ENCODE results near the gene CTNNA3. TPM values are rescaled to one million over a fixed set of nuclear protein-coding genes. Genes with fewer than 3 reads are reported as not detected.

Gene CTNNA3
- total RNA-seq, 1 donor: not detected

DNA sequence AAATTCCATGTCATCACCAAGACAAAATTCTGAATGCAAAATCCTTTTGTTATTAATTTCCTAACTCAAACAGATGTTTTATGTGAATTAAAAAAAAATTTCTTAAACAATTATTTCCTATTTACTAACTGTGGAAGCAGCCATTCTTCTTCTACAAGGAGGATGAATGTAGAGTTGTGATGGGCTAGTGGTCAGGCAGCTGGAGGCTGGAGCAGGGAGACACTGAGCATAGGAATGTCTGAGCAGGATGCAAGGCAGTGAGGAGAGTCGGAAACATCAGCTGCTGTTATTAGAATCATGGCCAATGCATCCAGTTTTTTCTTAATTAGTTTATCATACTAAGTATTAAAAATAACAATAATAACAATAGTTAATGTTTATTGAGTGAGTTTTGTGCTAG is 872.7 kb downstream of the CTNNA3 start:
- H3K4me2 ChIP-seq (ENCODE audit: insufficient read depth, low read length): no peak overlapping the region
- H3K27ac ChIP-seq (ENCODE audit: low read depth, low read length): no peak overlapping the region
- peaks cover 8% of the 10 kb centered on the region for H3K4me1 ChIP-seq (ENCODE audit: insufficient read depth, low read length)
- H2AFZ ChIP-seq (ENCODE audit: low read length): no peak overlapping the region
- H3K9me3 ChIP-seq (ENCODE audit: low read depth, low read length): no peaks in the 10 kb centered on the region
- H3K79me2 ChIP-seq (ENCODE audit: insufficient read depth, low read length): no peaks in the 10 kb centered on the region
- no peaks in the 10 kb centered on the region for H4K20me1 ChIP-seq (ENCODE audit: insufficient read depth, low read length)
- no peak overlapping the region for H3K4me3 ChIP-seq (ENCODE audit: insufficient read depth, low read length)
- no peaks in the 10 kb centered on the region for H3K36me3 ChIP-seq (ENCODE audit: insufficient read depth, low read length)
- DNase-seq (ENCODE audit: insufficient read length, low spot score, missing footprints): no peak
- H3K27me3 ChIP-seq (ENCODE audit: insufficient read depth, low read length): no peaks in the 10 kb centered on the region
- TF ChIP-seq, protein P1, sequence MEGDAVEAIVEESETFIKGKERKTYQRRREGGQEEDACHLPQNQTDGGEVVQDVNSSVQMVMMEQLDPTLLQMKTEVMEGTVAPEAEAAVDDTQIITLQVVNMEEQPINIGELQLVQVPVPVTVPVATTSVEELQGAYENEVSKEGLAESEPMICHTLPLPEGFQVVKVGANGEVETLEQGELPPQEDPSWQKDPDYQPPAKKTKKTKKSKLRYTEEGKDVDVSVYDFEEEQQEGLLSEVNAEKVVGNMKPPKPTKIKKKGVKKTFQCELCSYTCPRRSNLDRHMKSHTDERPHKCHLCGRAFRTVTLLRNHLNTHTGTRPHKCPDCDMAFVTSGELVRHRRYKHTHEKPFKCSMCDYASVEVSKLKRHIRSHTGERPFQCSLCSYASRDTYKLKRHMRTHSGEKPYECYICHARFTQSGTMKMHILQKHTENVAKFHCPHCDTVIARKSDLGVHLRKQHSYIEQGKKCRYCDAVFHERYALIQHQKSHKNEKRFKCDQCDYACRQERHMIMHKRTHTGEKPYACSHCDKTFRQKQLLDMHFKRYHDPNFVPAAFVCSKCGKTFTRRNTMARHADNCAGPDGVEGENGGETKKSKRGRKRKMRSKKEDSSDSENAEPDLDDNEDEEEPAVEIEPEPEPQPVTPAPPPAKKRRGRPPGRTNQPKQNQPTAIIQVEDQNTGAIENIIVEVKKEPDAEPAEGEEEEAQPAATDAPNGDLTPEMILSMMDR (IDR thresholded peaks at IDR 0.05; ENCODE audit: extremely low read depth, low read depth, low read length): no peak

DNA sequence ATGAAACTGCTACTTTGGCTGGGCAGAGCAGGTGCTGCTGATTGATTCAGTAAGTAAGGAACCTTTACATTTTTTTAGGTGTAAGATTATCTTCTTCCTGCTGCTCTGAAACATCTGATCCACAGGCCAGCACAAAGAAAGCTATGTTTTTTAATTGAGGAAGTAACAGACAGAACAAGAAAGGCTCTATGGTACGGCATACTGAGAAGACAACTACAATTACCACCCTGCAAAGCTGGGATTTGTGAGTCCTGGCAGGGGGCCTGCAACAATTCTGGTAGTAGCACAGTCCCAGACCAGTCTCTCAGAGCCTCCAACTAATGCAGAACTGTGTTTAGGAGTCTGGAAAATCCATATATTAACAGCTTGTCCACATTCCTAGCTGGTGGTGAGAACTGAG is 873.2 kb downstream of the CTNNA3 start:
- no peak for DNase-seq (ENCODE audit: insufficient read length, low spot score, missing footprints)
- no peak overlapping the region for H3K4me3 ChIP-seq (ENCODE audit: insufficient read depth, low read length)
- H4K20me1 ChIP-seq (ENCODE audit: insufficient read depth, low read length): no peaks in the 10 kb centered on the region
- no peaks in the 10 kb centered on the region for H3K36me3 ChIP-seq (ENCODE audit: insufficient read depth, low read length)
- peaks cover 8% of the 10 kb centered on the region for H3K4me1 ChIP-seq (ENCODE audit: insufficient read depth, low read length)
- H3K79me2 ChIP-seq (ENCODE audit: insufficient read depth, low read length): no peaks in the 10 kb centered on the region
- TF ChIP-seq, protein P1 (IDR thresholded peaks at IDR 0.05; ENCODE audit: extremely low read depth, low read depth, low read length): no peak
- no peak overlapping the region for H3K4me2 ChIP-seq (ENCODE audit: insufficient read depth, low read length)
- no peak overlapping the region for H2AFZ ChIP-seq (ENCODE audit: low read length)
- H3K27me3 ChIP-seq (ENCODE audit: insufficient read depth, low read length): no peaks in the 10 kb centered on the region
- no peak overlapping the region for H3K27ac ChIP-seq (ENCODE audit: low read depth, low read length)
- H3K9me3 ChIP-seq (ENCODE audit: low read depth, low read length): no peaks in the 10 kb centered on the region

DNA sequence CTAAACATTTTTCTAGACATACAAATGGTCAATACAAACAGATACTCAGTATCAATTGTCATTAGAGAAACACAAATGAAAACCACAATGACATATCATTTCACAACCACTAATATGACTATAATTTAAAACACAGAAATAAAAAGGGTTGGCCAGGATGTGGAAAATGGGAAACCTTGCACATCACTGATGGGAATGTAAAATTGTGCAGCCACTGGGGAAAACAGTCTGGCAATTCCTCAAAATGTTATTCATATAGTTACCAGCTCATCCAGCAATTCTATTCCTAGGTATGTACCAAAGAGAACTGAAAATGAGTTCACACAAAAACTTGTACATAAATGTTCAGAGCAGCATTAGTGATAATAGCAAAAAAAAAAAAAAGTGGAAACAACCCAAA is 876.3 kb downstream of the CTNNA3 start:
- Histone ChIP-seq H3K36me3 (ENCODE audit: insufficient read depth, low read length) (no peaks in the 10 kb centered on the region), H2AFZ (ENCODE audit: low read length) (no peak overlapping the region), H3K4me3 (ENCODE audit: insufficient read depth, low read length) (no peak overlapping the region), H3K4me1 (ENCODE audit: insufficient read depth, low read length) (no peaks in the 10 kb centered on the region), H3K27ac (ENCODE audit: low read depth, low read length) (no peak overlapping the region), H3K27me3 (ENCODE audit: insufficient read depth, low read length) (no peaks in the 10 kb centered on the region), H4K20me1 (ENCODE audit: insufficient read depth, low read length) (no peaks in the 10 kb centered on the region), H3K9me3 (ENCODE audit: low read depth, low read length) (no peaks in the 10 kb centered on the region), H3K79me2 (ENCODE audit: insufficient read depth, low read length) (no peaks in the 10 kb centered on the region), H3K4me2 (ENCODE audit: insufficient read depth, low read length) (no peak overlapping the region)
- TF ChIP-seq, protein P1 (IDR thresholded peaks at IDR 0.05; ENCODE audit: extremely low read depth, low read depth, low read length): no peak
- DNase-seq (ENCODE audit: insufficient read length, low spot score, missing footprints): no peak

DNA sequence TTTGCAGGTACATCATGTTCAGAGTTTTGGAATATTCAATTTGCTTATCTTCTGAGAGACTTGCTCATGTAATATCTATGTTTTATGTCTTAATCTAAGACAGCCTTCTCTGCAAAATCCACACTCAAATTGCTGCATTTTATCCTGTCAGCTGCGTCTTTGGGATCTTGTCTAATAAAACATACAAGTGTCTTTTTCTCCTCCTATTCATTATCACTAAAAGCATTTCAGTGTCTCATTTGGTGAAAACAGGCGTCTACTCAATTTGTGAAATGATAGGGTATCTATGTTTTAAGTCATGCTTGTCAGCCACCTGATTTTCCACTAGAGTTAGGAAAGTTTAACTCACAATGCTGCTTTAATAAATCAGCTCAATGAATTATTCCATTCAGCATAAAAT is 882.9 kb downstream of the CTNNA3 start:
- H3K27me3 ChIP-seq (ENCODE audit: insufficient read depth, low read length): no peaks in the 10 kb centered on the region
- DNase-seq (ENCODE audit: insufficient read length, low spot score, missing footprints): no peak
- peaks cover 2% of the 10 kb centered on the region for H3K9me3 ChIP-seq (ENCODE audit: low read depth, low read length)
- H3K4me1 ChIP-seq (ENCODE audit: insufficient read depth, low read length): no peaks in the 10 kb centered on the region
- no peaks in the 10 kb centered on the region for H3K36me3 ChIP-seq (ENCODE audit: insufficient read depth, low read length)
- no peak overlapping the region for H3K4me3 ChIP-seq (ENCODE audit: insufficient read depth, low read length)
- no peaks in the 10 kb centered on the region for H4K20me1 ChIP-seq (ENCODE audit: insufficient read depth, low read length)
- no peak overlapping the region for H2AFZ ChIP-seq (ENCODE audit: low read length)
- H3K27ac ChIP-seq (ENCODE audit: low read depth, low read length): no peak overlapping the region
- no peaks in the 10 kb centered on the region for H3K79me2 ChIP-seq (ENCODE audit: insufficient read depth, low read length)
- TF ChIP-seq, protein P1 (IDR thresholded peaks at IDR 0.05; ENCODE audit: extremely low read depth, low read depth, low read length): no peak
- H3K4me2 ChIP-seq (ENCODE audit: insufficient read depth, low read length): no peak overlapping the region

Data from osteoblast (primary cell).